GM18507 (cell line): ENCODE data around the gene NHLH1.

Experiments used
- DNase-seq: peaks from one replicate; pipeline ENCODE4 v3.0.0; 2011; ENCODE audit warnings: low read depth; ENCODE audit not compliant: insufficient read length; ENCODE audit errors: extremely low spot score
- FAIRE-seq: peaks from 2 replicates; lab custom pipeline; 2011; peaks lifted over from hg19 to GRCh38; lab: Jason Lieb, UNC

NHLH1 gene

DNA sequence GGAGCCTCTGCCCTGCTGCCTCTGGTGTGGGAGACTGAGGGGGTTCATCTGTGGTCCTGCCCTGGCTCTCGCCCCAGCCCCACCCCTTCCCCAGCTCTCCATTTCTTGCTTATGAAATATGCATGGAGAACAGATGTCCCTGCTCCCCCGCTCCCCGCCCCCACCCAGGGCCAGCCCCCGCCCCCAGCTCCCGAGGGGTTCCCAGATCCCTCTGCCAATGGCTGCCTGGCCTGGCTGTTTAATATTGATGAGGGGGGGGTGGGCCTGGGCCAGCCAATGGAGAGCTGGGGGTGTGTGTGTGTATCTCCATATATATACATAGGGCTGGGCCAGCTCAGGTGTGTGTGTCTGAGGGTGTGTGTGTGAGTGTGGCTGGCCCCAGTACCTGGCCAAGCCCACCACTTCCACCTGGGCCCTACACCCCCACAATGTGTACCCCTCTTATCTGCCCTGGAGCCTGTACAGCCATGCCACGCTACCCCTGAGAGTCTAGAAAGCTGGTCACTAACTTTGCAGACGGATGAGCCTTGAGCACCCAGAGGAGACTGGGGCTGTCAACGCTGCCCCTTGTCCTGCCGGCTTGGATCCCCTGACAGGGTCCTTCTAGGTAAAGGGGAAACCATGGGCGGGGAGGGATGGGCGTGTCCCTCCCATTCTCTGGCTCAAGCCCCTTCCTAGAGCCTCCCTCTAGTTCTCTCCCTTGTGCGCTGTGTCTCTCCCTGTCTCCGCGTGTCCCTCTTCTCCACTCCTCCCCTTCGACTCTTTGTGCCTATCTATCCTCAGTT lies at the start of gene NHLH1:
TSS of gene NHLH1 (plus strand) at position 341 of the 785 bp plus-strand sequence. CDS start 3,661 bp downstream, outside the sequence.
- FAIRE-seq (no peak), DNase-seq (no peak)

DNA sequence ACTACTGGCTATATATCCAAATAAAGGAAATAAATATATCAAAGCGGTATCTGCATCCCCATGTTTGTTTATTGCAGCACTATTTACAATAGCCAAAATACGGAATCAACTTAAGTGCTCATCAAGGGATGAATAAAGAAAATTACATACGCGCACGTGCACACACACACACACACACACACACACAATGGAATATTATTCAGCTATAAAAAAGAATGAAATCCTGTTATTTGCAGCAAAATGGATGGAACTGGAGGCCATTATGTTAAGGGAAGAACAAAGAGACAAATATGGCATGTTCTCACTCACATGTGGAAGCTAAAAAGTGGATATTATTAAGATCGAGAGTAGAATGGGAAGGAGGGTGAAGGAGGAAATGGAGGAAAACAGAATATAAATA lies 44.0 kb upstream of the NHLH1 start:
- FAIRE-seq (no peak), DNase-seq (no peak)

DNA sequence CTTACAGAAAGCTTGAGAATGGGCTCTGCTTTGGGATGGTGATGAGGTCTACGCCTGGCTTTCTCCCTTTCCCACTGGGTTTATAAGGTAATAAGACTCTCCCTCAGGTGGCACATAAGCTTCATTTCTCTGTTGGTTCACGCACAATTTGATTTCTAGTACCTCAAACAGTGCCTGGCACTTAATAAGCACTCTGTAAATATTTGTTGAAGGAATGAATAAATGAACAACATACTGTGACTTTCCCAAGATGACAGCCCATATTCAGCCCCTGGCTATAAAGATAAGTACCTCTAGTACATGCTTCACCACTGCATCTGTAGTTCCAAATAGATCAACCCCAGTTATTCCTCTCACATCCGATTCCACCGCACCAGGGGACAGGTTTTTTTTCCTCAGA lies 41.6 kb upstream of the NHLH1 start:
- no peak for DNase-seq
- no peak for FAIRE-seq

DNA sequence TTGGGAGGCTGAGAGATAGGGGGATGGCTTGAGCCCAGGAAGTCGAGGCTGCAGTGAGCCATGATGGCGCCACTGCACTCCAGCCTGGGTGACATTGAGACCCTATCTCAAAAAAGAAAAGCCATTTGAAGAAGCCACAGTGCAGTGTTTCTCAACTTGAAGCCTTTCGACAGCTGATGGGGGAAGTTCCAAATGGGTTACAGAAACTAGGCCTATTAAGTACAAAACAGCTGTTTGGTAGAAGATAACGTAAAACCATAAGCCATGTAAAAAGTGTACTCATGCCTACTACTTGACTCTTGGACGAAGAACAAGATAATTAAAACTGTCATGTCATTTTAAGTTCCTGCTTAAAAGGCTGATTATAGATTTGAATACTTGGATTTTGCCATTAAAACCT lies 40.5 kb upstream of the NHLH1 start:
- no peak for DNase-seq
- no peak for FAIRE-seq

DNA sequence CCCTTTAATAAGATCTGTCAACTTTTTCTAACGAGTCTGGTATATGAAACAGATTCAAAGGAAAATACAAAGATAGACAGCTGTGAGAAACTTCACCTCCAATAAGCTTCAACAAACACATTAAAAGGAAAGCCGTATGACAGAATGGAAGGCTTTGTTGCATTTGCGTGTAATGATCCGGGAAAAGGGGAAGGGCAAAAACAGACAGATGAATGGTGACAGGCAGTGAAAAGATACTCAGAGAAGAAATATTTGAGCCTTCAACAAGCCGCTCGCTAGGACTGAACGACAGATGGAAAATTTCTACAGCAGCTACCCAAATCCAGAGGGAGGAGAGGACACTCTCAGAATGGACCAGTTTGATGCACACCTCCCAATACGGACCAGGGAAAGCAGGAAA lies 38.7 kb upstream of the NHLH1 start:
- DNase-seq (no peak), FAIRE-seq (no peak)

DNA sequence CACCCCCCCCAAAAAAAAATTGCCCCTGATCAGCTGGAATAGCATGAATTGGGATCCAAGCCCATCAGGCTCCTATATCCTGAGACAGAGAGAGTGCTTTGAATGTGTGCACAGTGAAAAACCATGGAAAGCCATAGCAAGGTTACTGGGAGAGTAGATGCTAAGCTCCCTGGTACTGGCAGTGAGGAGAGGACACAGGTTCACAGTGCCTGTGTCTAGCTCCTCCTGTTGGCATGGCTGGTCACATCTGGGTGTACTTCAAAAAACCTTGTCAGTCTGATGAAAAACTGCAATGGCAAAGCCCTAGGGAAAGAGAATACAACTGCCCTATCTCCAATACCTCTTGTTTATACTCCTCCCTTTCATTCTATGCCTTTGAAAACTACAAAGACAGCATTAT lies 36.8 kb upstream of the NHLH1 start:
- no peak for FAIRE-seq
- no peak for DNase-seq

DNA sequence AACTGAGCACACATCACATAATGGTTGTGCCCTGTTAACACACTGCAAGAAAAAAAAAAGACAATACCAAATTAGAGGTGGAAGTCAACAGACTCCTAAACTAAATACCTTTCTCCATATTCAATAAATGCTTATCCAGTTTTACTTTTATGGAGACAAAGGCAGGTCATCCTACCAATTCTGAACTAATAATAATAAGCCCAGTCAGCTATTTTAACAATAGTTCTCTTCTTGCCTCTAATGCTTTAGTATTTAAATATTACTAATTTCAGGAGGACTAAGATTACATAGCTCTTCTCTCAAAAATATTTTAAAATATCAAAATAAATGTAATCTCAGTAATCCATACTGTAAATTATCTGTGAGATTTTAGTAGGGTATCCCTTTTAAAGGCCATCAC lies 34.4 kb upstream of the NHLH1 start:
- no peak for FAIRE-seq
- DNase-seq, result no peak

DNA sequence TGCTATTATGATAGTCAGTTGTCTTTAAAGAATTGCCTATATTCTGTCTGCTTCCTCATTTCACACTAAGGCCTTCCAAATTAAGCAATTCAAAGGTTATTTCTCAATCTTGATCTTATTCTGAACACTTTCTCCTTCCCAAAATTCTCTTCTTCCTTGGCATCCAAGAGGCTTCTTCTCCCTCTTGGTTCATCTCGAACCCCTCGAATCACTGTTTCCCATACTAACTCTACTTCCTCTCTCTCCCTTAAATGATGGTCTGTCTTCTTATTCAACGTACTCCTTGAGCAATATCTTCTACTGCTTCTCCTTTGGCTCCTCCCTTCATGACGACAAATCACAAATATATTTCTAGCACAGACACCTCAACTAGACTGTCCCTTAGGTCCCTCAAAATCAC lies 28.3 kb upstream of the NHLH1 start:
- DNase-seq (no peak), FAIRE-seq (no peak)

DNA sequence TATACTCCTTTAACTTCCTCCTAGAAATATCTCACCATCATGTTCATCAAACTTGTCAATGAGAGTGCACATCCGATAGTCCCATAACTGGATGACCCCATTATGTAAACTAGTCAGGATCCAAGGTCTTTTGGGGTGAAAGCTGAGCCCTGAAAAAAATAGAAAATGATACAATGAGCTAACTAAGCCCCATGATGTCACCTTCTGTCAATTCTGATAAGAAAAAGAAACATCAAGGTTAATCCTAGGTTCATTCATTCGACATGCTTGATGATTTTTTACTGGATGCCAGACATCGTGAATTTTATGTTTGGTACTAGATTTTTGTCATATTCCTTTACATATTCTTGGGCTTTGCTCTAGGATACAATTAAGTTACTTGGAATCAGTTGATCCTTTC lies 26.7 kb upstream of the NHLH1 start:
- FAIRE-seq (no peak), DNase-seq (no peak)

DNA sequence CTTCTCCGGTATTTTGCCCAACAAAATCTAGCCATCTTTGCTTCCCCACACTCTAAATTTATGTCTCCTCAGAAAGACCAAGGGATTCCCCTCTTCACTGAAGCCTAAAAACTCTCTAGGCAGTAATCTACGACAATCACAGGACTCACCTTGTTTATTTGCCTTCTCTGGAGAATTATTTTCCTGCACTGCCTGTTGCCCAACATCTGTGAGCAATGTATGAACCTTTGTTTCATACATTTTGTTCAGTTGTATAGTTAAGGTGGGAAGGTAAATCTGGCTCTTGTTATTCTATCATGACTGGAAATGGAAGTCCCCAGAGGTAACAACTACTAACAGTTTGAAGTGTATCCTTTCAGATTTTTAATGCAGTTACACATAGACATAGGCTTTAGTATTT lies 26.0 kb upstream of the NHLH1 start:
- FAIRE-seq, result no peak
- DNase-seq, result no peak

DNA sequence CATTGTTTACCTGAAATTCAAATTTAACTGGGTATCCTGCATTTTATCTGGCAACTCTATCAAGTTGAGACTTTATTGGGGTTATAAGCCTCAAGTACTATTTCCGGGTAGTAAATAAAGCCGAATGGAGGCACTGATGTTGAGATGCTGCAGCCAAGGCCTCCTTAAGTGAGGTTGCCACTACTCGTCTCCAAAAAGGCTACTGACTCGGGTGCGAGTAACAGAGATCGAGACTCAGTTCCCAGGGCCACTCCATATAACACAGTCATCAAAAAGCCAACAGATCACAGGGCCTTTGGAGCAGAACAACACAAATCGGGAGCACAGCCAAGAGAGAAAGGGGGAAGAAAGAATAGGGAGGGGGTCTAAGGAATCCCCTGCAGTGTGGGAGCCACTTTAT lies 24.3 kb upstream of the NHLH1 start:
- FAIRE-seq, result peak; percentile 62
- no peak for DNase-seq

DNA sequence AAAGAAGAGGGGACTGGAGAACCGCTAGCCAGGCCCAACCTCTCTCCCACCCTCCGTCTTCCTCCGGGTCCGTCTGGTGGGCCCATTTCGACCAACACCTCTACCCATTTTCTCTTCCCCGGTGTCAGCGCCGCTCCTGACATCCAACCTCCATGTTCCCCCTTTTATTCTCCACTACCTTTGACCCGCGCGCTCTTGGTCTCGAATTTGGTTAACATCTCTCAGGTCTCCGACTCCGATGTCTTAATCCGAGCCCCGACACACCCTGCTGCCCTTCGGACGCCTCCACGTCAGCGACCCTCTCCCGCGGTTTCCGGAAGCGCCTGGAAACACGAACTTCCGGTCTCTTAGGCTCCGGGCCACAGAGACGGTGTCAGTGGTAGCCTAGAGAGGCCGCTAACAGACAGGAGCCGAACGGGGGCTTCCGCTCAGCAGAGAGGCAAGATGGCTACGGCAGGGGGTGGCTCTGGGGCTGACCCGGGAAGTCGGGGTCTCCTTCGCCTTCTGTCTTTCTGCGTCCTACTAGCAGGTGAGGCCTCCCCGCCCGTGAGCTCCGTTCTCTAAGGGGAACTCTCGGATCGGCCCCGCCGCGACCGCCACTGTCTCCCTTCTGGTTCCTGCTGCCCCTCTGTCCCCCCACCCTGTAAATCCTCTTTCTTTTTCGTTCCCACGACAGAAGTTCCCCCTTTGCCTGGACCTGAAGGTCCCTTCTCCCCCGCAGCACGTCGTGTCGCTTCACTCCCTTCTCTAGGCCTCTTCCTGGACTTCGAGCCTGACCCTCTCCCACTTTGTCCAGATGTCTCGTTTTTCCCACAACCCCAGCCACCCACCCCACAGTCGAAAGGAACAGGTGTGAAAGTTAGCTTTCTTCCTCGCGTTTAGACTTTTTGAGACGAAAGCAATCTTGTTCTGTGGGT lies 23.7 kb upstream of the NHLH1 start, which contains the start of the genes COPA and NCSTN:
TSS of gene COPA (minus strand) at position 298 of the 917 bp plus-strand sequence. CDS start at position 218, 80 bp downstream.
TSS of gene NCSTN (plus strand) at position 431 of the 917 bp plus-strand sequence. CDS start at position 445, 14 bp downstream.
- DNase-seq, result peak; percentile 83
- peak; percentile 97 for FAIRE-seq

DNA sequence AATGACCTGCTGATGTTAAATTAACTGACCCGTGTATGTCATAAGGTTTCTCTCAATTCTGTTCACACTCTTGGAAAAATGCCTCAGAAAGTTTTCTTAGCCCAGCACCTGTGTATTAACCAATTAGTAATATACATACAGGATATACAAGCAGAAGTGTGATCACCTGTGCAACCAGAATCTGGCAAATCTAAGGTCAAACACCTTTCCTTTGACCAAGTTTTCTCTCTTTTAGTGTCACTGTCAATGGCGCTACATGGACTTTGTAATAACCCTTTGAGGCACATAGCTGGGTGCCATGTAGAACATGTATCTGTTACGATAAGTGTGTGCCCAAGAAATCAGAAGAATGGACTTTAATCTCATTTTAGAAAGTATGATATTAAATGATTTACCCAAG lies 22.6 kb upstream of the NHLH1 start:
- FAIRE-seq, result no peak
- no peak for DNase-seq

DNA sequence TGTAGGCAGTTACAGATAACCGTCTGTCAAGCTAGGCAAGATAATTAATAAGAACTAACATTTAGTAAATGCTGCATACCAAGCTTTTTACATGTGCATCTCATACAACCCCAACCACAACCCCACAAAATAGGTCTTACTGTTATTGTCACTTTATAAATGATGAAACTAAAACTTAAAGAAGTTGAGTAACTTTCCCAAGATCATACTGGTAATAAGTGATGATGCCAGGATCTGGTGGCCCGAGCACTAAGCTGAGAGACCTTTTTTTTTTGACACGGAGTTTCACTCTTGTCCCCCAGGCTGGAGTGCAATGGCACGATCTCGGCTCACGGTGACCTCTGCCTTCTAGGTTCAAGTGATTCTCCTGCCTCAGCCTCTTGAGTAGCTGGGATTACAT lies 21.9 kb upstream of the NHLH1 start:
- no peak for FAIRE-seq
- no peak for DNase-seq

DNA sequence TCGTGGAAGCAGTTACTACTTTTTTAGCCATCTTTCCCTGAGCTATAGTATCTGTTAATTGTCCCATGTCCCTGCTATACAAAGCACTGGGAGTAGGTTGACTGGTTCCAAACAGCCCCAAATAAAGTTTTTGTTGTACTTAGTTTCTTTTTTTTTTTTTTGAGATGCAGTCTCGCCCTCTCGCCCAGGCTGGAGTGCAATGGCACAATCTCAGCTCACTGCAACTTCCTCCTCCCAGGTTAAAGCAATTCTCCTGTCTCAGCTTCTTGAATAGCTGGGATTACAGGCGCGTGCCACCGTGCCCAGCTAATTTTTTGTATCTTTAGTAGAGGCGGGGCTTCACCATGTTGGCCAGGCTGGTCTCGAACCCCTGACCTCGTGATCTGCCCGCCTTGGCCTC lies 20.4 kb upstream of the NHLH1 start:
- FAIRE-seq (no peak), DNase-seq (no peak)

DNA sequence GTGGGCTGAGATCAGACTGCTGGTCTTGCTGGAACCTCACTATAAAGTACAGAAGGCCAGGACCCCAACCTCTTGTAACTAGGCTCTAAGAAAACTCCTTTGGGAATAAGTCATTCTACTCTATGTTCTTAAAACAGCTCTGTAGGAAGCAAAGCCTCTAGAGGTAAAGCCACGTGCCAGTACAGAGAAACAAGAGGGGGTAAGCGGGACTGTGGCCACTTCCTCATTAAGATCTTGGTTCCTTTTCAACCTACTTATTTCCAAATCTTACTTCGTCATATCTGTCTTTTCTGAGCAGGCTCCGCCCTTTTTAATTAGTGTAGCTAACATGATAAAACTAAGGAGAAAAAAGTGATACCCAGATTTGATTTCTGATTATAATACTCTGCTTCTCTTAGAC lies 19.9 kb upstream of the NHLH1 start:
- DNase-seq (peak; percentile 26), FAIRE-seq (peak; percentile 75)

DNA sequence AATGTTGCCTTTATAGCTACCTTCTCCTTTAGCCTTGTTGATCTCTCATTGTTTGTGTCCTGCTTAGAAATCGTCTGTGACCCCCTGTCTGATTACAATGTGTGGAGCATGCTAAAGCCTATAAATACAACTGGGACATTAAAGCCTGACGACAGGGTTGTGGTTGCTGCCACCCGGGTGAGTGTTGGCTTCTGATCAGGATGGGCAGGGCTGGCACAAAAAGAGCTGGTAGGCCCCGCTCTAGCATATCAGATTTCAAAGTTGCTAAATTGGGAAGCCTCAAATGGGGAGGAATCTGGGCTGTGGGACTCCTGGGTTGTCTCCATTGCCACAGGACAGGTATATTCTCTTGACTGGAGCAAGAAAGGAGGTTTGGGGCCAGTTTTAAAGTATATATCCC lies 15.2 kb upstream of the NHLH1 start:
- FAIRE-seq (no peak), DNase-seq (no peak)

DNA sequence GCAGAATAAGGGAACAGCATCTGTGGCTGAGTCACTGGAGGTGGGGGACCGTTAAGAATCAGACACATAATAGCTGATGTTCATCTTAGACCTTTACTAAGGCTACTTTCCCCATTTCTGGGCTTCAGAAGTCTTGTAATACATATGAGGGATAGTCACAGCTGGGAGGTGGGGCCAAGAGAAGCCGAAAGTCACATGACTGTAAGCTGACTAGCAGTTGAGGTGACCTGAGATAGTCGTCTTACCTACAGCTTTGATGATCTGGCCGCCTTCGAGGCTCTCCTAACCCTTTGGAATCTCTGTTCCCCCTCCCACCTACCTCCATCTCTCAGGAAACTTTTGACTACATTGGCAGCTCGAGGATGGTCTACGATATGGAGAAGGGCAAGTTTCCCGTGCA lies 14.3 kb upstream of the NHLH1 start:
- FAIRE-seq, result no peak

DNA sequence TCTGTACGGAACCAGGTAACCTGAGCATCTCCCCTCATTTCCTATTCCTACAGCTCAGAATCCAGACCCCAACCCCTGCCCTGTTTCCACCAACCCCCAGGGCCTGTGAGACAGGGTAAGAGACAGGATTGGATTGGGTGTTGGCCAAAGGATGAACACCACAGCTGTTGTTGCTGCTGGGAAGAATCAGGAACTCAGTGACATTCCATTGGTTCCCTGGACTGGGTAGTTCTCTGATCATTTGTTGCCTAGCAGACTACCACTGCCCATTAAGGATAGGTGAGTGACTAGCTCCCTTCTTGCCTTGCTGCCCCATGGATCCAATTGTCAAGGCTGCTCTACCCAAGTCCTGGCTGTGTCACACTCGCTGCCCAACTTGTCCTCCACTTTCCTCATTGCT lies 13.6 kb upstream of the NHLH1 start:
- no peak for FAIRE-seq

More for the DNA sequence above, 14.3 kb upstream of the NHLH1 start:
- DNase-seq, result no peak

DNA sequence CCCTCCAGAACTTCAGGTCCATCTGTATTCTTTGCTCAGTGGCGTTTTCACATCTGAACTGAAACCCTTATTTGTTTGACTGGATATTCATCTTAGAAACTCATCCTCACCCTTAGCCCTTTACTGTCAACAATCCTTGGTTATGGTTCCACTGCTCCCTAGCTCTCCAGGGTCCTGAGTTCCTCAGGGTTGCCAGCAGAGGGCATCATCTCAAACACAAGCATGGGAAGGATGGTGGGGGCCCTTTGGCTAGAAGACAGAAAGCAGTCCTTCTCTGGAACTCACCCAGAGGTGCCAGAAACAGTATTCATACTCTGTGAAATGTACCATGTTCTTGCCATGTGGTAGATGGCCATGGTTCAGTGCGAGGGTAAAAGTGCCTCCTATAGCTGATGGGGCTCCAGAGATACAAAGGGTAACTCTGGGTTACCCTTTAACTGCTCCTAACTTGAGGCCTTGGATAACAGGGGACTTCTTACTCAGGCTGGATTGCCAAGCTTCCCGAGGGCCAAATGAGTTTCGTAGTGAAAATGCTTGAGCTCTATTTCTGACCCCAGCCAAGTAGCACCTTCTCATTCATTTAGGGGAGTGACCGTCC lies 12.4 kb upstream of the NHLH1 start:
- no peak for DNase-seq
- FAIRE-seq, result no peak

More for the DNA sequence above, 13.6 kb upstream of the NHLH1 start:
- no peak for DNase-seq
